ENCODE results near the gene PEPD.

PEPD gene

GRCh38 chr19:33387351-33388230 lies 134.0 kb downstream of the PEPD start:
- no peak overlapping the region for H3K14ac ChIP-seq (ENCODE audit: low read length in 2 of 2)
- 97% methylated on average over 39 of the region's 39 CpGs for WGBS
- no peak overlapping the region for H3K23ac ChIP-seq (ENCODE audit: low read length in 2 of 2)
- H3K4me3 ChIP-seq (ENCODE audit: insufficient read depth in 1 of 2, low read depth in 1 of 2, low read length in 2 of 2) = no peak overlapping the region
- peaks cover 32% of the 10 kb centered on the region for H3K4me1 ChIP-seq (ENCODE audit: control insufficient read depth, insufficient read depth, low read depth, low read length)
- H4K91ac ChIP-seq (ENCODE audit: low read length) = peak overlapping the region; percentile 34
- H2BK5ac ChIP-seq (ENCODE audit: low read depth, low read length, poor library complexity, severe bottlenecking) = no peak overlapping the region
- H3K36me3 ChIP-seq (ENCODE audit: control insufficient read depth in 1 of 2, insufficient read depth in 2 of 2, low read depth in 1 of 2, low read length in 2 of 2) = peaks cover 8 to 58% of the 10 kb centered on the region in 2 experiments
- no peak overlapping the region for H2AK5ac ChIP-seq (ENCODE audit: low read length, severe bottlenecking)
- H3K4me2 ChIP-seq (ENCODE audit: low read length, poor library complexity, severe bottlenecking) = no peak overlapping the region
- H3K27me3 ChIP-seq (ENCODE audit: control insufficient read depth in 1 of 2, insufficient read depth in 1 of 2, low read length in 2 of 2) = no peaks in the 10 kb centered on the region
- no peaks in the 10 kb centered on the region for H3K9me3 ChIP-seq (ENCODE audit: control insufficient read depth, low read length)
- no peak overlapping the region for H2AFZ ChIP-seq (ENCODE audit: low read depth, low read length)
- no peak overlapping the region for H3K18ac ChIP-seq (ENCODE audit: low read depth in 1 of 2, low read length in 2 of 2)
- H4K8ac ChIP-seq (ENCODE audit: low read length) = no peak overlapping the region
- H2BK120ac ChIP-seq (ENCODE audit: low read depth, low read length) = no peak overlapping the region
- no peak overlapping the region for H3K9ac ChIP-seq (ENCODE audit: low read length)
- peaks cover 71% of the 10 kb centered on the region for H3K79me1 ChIP-seq (replicated peaks; ENCODE audit: low read length, poor library complexity, severe bottlenecking)
- H3K4ac ChIP-seq (ENCODE audit: low read depth in 1 of 2, low read length in 2 of 2) = no peak overlapping the region
- no peak overlapping the region for H3K27ac ChIP-seq (ENCODE audit: low read length, poor library complexity, severe bottlenecking)
- H2BK12ac ChIP-seq (ENCODE audit: low read length in 2 of 2) = no peak overlapping the region
- H2BK15ac ChIP-seq (ENCODE audit: low read depth, poor library complexity, severe bottlenecking) = no peak overlapping the region
- DNase-seq = no peak

- no peak overlapping the region for H3K18ac ChIP-seq (ENCODE audit: low read depth in 1 of 2, low read length in 2 of 2)
- H3K9me3 ChIP-seq (ENCODE audit: control insufficient read depth, low read length) = no peaks in the 10 kb centered on the region
- no peak overlapping the region for H3K4ac ChIP-seq (ENCODE audit: low read depth in 1 of 2, low read length in 2 of 2)
- peaks cover 20% of the 10 kb centered on the region for H3K4me1 ChIP-seq (ENCODE audit: control insufficient read depth, insufficient read depth, low read depth, low read length)
- no peak overlapping the region for H3K9ac ChIP-seq (ENCODE audit: low read length)
- no peak overlapping the region for H2BK5ac ChIP-seq (ENCODE audit: low read depth, low read length, poor library complexity, severe bottlenecking)
- H2AFZ ChIP-seq (ENCODE audit: low read depth, low read length) = no peak overlapping the region
- no peak overlapping the region for H3K4me2 ChIP-seq (ENCODE audit: low read length, poor library complexity, severe bottlenecking)
- H4K8ac ChIP-seq (ENCODE audit: low read length) = no peak overlapping the region
- no peak overlapping the region for H3K4me3 ChIP-seq (ENCODE audit: insufficient read depth in 1 of 2, low read depth in 1 of 2, low read length in 2 of 2)
- no peak overlapping the region for H2BK12ac ChIP-seq (ENCODE audit: low read length in 2 of 2)
- no peak overlapping the region for H3K23ac ChIP-seq (ENCODE audit: low read length in 2 of 2)
- no peak overlapping the region for H2BK120ac ChIP-seq (ENCODE audit: low read depth, low read length)
- 93% methylated on average over 15 of the region's 15 CpGs for WGBS
- no peak overlapping the region for H3K27ac ChIP-seq (ENCODE audit: low read length, poor library complexity, severe bottlenecking)
- H4K91ac ChIP-seq (ENCODE audit: low read length) = no peak overlapping the region
- DNase-seq = no peak
- H2AK5ac ChIP-seq (ENCODE audit: low read length, severe bottlenecking) = no peak overlapping the region
- H2BK15ac ChIP-seq (ENCODE audit: low read depth, poor library complexity, severe bottlenecking) = no peak overlapping the region
- H3K14ac ChIP-seq (ENCODE audit: low read length in 2 of 2) = no peak overlapping the region
- H3K27me3 ChIP-seq (ENCODE audit: control insufficient read depth in 1 of 2, insufficient read depth in 1 of 2, low read length in 2 of 2) = no peaks in the 10 kb centered on the region
- peaks cover 11 to 58% of the 10 kb centered on the region in 2 experiments for H3K36me3 ChIP-seq (ENCODE audit: control insufficient read depth in 1 of 2, insufficient read depth in 2 of 2, low read depth in 1 of 2, low read length in 2 of 2)
- peaks cover 71% of the 10 kb centered on the region for H3K79me1 ChIP-seq (replicated peaks; ENCODE audit: low read length, poor library complexity, severe bottlenecking)
Observed at GRCh38 chr19:33386361-33386858, 135.2 kb downstream of the PEPD start.

GRCh38 chr19:33385956-33386355 lies 135.6 kb downstream of the PEPD start:
- Histone ChIP-seq H3K27me3 (ENCODE audit: control insufficient read depth in 1 of 2, insufficient read depth in 1 of 2, low read length in 2 of 2) (no peaks in the 10 kb centered on the region), H3K14ac (ENCODE audit: low read length in 2 of 2) (no peak overlapping the region), H3K79me1 (replicated peaks; ENCODE audit: low read length, poor library complexity, severe bottlenecking) (peaks cover 70% of the 10 kb centered on the region), H3K4me3 (ENCODE audit: insufficient read depth in 1 of 2, low read depth in 1 of 2, low read length in 2 of 2) (no peak overlapping the region), H3K9me3 (ENCODE audit: control insufficient read depth, low read length) (no peaks in the 10 kb centered on the region), H4K8ac (ENCODE audit: low read length) (no peak overlapping the region), H3K18ac (ENCODE audit: low read depth in 1 of 2, low read length in 2 of 2) (no peak overlapping the region), H2AK5ac (ENCODE audit: low read length, severe bottlenecking) (no peak overlapping the region), H3K36me3 (ENCODE audit: control insufficient read depth in 1 of 2, insufficient read depth in 2 of 2, low read depth in 1 of 2, low read length in 2 of 2) (peaks cover 15 to 53% of the 10 kb centered on the region in 2 experiments), H4K91ac (ENCODE audit: low read length) (no peak overlapping the region), H3K23ac (ENCODE audit: low read length in 2 of 2) (no peak overlapping the region), H2BK5ac (ENCODE audit: low read depth, low read length, poor library complexity, severe bottlenecking) (no peak overlapping the region), H3K4me2 (ENCODE audit: low read length, poor library complexity, severe bottlenecking) (no peak overlapping the region), H2BK120ac (ENCODE audit: low read depth, low read length) (no peak overlapping the region), H2BK15ac (ENCODE audit: low read depth, poor library complexity, severe bottlenecking) (no peak overlapping the region), H3K27ac (ENCODE audit: low read length, poor library complexity, severe bottlenecking) (no peak overlapping the region), H3K4me1 (ENCODE audit: control insufficient read depth, insufficient read depth, low read depth, low read length) (peaks cover 15% of the 10 kb centered on the region), H2AFZ (ENCODE audit: low read depth, low read length) (no peak overlapping the region), H3K9ac (ENCODE audit: low read length) (no peak overlapping the region), H2BK12ac (ENCODE audit: low read length in 2 of 2) (no peak overlapping the region), H3K4ac (ENCODE audit: low read depth in 1 of 2, low read length in 2 of 2) (no peak overlapping the region)
- 90% methylated on average over 6 of the region's 6 CpGs for WGBS
- DNase-seq = no peak

GRCh38 chr19:33384983-33385382 lies 136.6 kb downstream of the PEPD start:
- Histone ChIP-seq H3K4me3 (ENCODE audit: insufficient read depth in 1 of 2, low read depth in 1 of 2, low read length in 2 of 2) (no peak overlapping the region), H3K27me3 (ENCODE audit: control insufficient read depth in 1 of 2, insufficient read depth in 1 of 2, low read length in 2 of 2) (no peaks in the 10 kb centered on the region), H3K27ac (ENCODE audit: low read length, poor library complexity, severe bottlenecking) (no peak overlapping the region), H4K8ac (ENCODE audit: low read length) (no peak overlapping the region), H2AK5ac (ENCODE audit: low read length, severe bottlenecking) (no peak overlapping the region), H2BK12ac (ENCODE audit: low read length in 2 of 2) (no peak overlapping the region), H3K4me1 (ENCODE audit: control insufficient read depth, insufficient read depth, low read depth, low read length) (peaks cover 8% of the 10 kb centered on the region), H3K9me3 (ENCODE audit: control insufficient read depth, low read length) (no peaks in the 10 kb centered on the region), H2BK15ac (ENCODE audit: low read depth, poor library complexity, severe bottlenecking) (no peak overlapping the region), H3K23ac (ENCODE audit: low read length in 2 of 2) (no peak overlapping the region), H3K79me1 (replicated peaks; ENCODE audit: low read length, poor library complexity, severe bottlenecking) (peaks cover 63% of the 10 kb centered on the region), H3K14ac (ENCODE audit: low read length in 2 of 2) (no peak overlapping the region), H3K4me2 (ENCODE audit: low read length, poor library complexity, severe bottlenecking) (no peak overlapping the region), H3K36me3 (ENCODE audit: control insufficient read depth in 1 of 2, insufficient read depth in 2 of 2, low read depth in 1 of 2, low read length in 2 of 2) (peaks cover 17 to 47% of the 10 kb centered on the region in 2 experiments), H4K91ac (ENCODE audit: low read length) (no peak overlapping the region), H3K18ac (ENCODE audit: low read depth in 1 of 2, low read length in 2 of 2) (no peak overlapping the region), H2AFZ (ENCODE audit: low read depth, low read length) (no peak overlapping the region), H2BK120ac (ENCODE audit: low read depth, low read length) (no peak overlapping the region), H2BK5ac (ENCODE audit: low read depth, low read length, poor library complexity, severe bottlenecking) (no peak overlapping the region), H3K4ac (ENCODE audit: low read depth in 1 of 2, low read length in 2 of 2) (no peak overlapping the region), H3K9ac (ENCODE audit: low read length) (no peak overlapping the region)
- DNase-seq = no peak
- WGBS = 98% methylated on average over 8 of the region's 8 CpGs

Data from mesenchymal stem cell (in vitro differentiated cells and primary cell).